Daoy (cell line): ENCODE measurements around the gene GNG7. TPM values are rescaled to one million over a fixed set of nuclear protein-coding genes. Genes with fewer than 3 reads are reported as not detected.
A peak's percentile ranks its signal among the peaks of the same experiment; 100 is the strongest.
"Not testable (repeated sequence)": the region's sequence is repeated elsewhere in the genome, so short reads cannot be mapped to it uniquely, and the experiment has no call there.

Experiments
- DNase-seq: peaks from one replicate; pipeline ENCODE4 v3.0.0-alpha.2; 2015; ENCODE audit warnings: low read depth
- total RNA-seq: library from RNA; depleted of rRNA; stranded (reverse); fragments of >200 nt; shearing (Covaris generic); gene quantifications from 2 replicates; pipeline ENCODE4 v1.2.3, GENCODE V29; 2014

Gene GNG7
- total RNA-seq, 1 experiment from 2014 or later = 0.23 TPM

- not testable (repeated sequence) for DNase-seq
These were observed 59.3 kb downstream of the GNG7 start for GRCh38 chr19:2643123-2643737.

DNA sequence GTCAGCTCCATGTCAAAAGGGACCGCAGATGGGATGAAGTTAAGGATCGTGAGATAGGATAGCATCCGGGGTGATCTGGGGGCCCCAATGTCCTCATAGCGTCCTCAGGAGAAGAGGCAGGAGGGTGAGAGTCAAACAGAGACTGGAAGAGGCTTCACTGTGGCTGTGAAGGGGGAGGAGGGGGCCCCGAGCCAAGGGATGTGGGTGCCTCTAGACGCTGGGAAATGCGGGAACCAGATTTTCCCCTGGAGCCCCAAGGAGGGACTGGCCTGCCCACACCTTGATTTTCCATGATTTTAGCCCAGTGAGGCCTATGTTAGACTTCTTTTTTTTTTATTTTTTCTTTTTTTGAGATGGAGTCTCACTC, 61.2 kb downstream of the GNG7 start:
- DNase-seq = no peak

GRCh38 chr19:2640563-2641331, 61.7 kb downstream of the GNG7 start:
- no peak for DNase-seq

DNA sequence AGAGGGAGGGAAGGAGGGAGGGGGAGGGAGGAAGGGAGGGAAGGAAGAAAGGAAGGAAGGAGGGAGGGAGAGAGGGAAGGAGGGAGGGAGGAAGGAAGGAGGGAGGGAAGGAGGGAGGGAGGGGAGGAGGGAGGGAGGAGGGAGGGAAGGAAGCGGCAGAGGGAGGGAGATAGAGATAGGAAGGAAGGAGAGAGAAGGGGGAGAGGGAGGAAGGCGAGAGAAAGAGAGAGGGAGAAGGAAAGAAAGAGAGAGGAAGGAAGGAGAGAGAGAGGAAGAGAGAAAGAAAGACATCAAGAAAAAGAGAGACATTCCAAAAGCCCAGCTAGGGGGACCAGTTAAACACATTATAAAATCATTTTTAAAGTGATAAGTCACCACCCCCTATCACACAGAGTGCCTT, 62.5 kb downstream of the GNG7 start:
- DNase-seq = no peak

DNA sequence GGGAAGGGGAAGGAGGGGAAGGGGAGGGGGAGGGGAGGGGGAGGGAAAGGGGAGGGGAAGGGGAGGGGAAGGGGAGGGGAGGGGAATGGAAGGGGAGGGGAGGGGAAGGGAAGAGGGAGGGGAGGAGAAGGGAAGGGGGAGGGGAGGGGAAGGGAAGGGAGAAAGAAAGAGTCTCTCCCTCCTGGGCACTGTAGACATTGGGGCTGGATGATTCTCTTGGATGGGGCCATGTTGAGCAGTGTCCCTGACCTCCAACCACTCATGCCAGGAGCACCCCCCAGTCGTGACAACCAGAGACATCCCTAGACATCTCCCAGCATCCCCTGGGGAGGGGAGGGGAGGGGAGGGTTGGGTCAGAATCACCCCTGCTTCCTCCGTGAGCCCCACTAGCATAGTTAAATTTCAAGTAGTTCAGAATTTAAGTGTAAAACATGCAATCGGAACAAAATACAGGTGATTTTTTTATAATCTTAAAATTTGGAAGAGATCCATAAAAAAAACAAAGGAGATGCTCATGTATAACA, 64.0 kb downstream of the GNG7 start:
- DNase-seq = no peak

- peak; percentile 62 for DNase-seq
These were observed 65.4 kb downstream of the GNG7 start for GRCh38 chr19:2636897-2637683.

GRCh38 chr19:2636141-2636896, 66.2 kb downstream of the GNG7 start:
- DNase-seq = no peak

- DNase-seq = no peak
These were observed 67.5 kb downstream of the GNG7 start for GRCh38 chr19:2634960-2635359.

DNA sequence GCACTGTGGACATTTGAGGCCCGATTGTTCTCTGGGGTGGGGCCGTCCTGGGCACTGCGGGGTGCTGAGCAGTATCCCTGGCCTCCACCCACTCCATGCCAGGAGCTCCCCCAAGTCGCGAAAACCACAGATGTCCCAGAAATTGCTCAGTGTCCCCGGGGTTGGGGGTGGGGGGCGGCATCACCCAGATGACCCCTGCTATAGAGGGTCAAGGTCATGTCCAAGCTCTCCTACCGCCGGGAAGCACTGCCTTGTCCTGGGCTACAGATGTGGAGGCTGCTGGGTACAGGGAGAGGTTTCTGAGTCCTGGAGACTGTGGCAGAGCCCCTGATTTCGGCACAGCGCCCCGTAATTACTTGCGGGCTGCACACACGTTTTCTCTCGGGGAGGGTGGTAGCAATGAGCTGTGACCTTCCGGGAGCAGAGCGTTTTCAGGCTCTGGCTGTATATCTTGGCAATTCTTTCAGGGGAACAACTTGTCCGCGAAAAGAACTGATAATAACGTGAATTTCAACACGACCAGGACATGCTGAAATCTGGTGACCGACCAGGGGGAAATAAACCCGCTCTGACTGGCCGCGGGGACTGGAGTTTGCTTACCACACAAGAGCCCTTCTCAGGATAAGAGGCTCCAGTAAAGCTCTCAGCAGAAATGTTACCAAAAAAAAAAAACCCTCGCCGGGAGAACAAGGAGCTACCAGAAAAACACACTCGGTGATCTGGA, 68.1 kb downstream of the GNG7 start:
- no peak for DNase-seq

DNA sequence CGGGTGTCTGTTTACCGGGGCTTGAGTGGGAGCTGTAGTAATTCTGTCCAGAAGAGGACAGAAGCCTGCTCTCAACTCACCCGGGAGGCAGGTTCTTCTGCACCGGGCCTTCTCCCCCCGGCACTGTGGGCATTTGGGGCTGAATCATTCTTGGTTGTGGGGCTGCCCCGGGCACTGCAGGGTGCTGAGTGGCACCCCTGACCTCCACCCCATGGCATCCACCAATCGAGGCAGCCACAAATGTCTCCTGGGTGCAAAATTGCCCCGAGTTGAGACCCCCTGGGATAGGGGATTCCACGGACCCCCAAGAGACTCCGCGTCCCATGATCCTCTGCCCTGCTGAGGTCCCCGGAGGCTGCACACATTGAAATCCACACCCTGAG, 68.8 kb downstream of the GNG7 start:
- no peak for DNase-seq

DNA sequence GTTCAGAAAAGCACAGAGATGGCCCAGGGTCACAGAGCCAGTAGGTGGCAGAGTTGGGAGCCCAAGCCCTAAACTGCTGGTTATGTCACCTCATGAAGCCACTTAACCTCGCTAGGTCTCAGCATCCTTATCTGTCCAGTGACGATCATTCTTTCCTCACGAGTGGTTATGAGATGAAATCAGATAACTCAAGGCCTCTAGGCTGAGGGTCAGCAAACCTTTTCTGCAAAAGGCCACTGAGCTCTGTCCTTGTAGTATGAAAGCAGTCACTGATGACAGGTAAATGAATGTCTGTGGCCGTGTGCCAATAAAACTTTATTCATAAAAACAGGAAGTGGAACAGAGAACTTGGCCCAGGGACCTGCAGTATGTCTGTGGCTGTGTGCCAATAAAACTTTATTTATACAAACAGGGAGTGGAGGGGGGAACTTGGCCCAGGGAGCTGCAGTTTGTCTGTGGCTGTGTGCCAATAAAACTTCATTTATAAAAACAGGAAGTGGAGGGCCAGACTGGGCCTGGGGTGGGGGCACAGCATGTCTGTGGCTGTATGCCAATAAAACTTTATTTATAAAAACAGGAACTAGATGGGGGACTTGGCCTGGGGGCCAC, 71.2 kb downstream of the GNG7 start:
- no peak for DNase-seq

DNA sequence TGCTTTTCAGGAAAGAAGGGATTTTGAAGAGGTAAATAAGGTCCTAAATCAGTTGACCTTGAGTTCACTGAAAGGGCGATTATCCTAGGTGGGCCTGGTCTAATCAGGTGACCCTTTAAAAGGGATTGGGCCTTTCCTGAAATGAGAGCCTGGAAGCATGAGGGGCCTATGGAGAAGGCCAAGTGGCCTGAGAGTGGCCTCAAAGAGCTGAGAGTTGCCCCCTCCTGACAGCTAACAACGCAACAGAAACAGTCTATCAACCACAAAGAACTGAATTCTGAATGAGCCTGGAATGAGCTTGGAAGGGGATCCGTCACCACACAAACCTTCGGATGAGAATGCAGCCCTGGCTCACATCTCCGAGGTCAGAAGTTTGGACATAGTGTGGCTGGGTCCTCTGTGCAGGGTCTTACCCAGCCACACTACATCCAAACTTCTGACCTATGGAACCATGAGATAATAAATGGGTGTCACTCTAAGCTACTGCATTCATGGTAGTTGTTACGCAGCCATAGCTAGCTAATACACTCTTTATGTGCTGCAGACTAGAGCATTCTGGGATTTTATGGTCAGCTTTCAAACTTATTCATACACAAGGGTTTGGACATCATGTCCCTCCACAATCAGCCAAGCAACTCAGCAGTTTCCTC, 72.0 kb downstream of the GNG7 start:
- DNase-seq = no peak

- DNase-seq = no peak
These were observed 72.8 kb downstream of the GNG7 start for GRCh38 chr19:2629491-2630351.

GRCh38 chr19:2628597-2628996, 73.9 kb downstream of the GNG7 start:
- DNase-seq = no peak

DNA sequence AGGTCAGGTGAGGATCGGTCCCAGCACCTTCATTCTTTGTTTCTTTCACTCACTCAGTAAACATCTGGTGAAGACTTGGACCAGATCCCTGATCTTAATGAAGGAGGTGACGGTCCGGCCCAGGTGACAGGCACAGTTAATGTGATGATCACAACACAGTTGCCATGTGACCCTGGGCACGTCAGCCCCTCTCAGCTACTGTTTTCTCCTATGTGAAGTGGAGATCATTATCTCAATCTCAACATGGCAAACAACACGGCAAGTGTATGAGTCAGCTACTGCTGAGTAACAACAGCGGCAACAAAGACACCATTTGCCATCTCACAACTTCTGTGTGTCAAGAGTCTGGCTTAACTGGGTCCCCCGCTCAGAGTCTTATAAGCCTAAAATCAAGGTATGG, 74.6 kb downstream of the GNG7 start:
- DNase-seq = peak; percentile 36

GRCh38 chr19:2627319-2627829, 75.1 kb downstream of the GNG7 start:
- peak; percentile 98 for DNase-seq

DNA sequence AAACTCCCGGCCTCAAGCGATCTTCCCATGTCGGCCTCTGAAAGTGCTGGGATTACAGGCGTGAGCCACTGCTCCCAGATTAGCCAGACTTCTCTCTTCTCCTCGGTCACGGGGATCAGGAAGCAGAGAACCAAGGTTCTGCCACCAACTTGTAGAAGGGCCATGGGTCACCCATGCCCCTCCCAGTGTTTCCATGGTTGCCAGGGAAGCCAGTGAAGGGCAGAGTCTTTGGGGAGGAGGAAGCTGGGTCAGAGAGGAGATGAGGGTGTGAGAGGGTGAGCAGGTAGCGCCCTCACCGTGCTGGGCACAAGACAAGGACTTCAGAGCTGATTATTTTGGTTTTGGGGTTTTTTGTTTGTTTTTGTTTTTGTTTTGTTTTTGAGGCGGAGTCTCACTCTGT, 77.1 kb downstream of the GNG7 start:
- DNase-seq = no peak

DNA sequence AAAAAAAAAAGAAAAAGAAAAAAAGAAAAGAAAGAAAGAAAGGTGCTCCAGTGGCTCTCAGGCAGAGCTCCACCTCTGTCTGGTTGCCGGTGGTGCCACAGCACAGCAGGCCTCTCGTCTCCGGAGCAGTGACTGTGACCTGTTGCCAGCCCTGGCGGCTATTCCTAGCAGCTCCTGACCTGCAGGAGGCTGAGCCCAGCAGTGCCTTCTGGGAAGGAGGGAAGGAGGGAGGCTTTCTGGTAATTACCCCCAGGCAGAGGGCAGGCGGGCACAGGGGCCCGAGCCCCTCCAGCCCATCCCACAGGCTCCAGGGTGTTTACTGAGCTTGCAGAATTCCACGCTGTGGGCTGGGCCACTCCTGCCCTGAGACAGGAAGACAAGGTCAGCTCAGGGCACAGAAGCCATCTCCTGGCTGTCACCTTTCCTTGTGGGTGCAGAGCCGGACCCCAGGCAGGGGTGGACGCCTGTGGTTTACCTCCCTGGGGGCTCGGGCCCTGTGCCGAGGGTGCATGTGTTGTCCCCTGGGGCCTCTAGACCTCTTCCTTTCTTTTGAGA, 77.9 kb downstream of the GNG7 start:
- peak; percentile 44 for DNase-seq

DNA sequence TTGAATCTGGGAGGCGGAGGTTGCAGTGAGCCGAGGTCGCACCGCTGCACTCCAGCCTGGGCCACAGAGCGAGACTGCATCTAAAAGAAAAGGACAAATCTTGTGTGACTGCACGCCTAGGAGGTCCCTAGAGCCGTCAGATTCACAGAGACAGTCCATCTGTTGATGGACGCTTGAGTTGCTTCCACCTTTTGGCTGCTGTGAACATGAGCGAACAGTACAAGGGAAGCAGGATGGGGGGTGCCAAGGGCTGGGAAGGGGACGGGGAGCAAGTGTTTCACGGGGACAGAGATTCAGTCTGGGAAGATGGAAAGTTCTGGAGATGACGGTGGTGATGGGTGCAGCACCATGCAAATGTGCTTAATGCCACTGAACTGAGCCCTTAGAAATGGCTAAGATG, 78.7 kb downstream of the GNG7 start:
- no peak for DNase-seq
